Measurements from ENCODE around the gene ZBTB6.

- no peak for TF ChIP-seq POLR2A (IDR thresholded peaks at IDR 0.05; ENCODE audit: low read depth, low read length)
- TF ChIP-seq POLR2AphosphoS5 (IDR thresholded peaks at IDR 0.05; ENCODE audit: low read depth, low read length) = no peak
- TF ChIP-seq POU2F2 (IDR thresholded peaks at IDR 0.05; ENCODE audit: low read depth, low read length) = no peak
- TF ChIP-seq TAF1 (IDR thresholded peaks at IDR 0.05; ENCODE audit: low read depth, low read length) = no peak
Measured at GRCh38 chr9:122912671-122912963, 506 bp downstream of the ZBTB6 start.
